Caco-2 (cell line): ENCODE results near the gene PRND. TPM values are rescaled to one million over a fixed set of nuclear protein-coding genes. Genes with fewer than 3 reads are reported as not detected.
"Not testable (repeated sequence)": the region's sequence is repeated elsewhere in the genome, so short reads cannot be mapped to it uniquely, and the experiment has no call there.

ENCODE experiments used
- BruUV-seq: library from RNA; stranded (reverse); fragments of 400-500 nt; replicated peaks from 2 replicates; lab custom pipeline; 2021; lab: Mats Ljungman, UMichigan
- CTCF ChIA-PET: fragments of 300-600 bp; sonication (Branson Sonifier 250); formaldehyde crosslinking; loops from one replicate; lab custom pipeline; 2022; ENCODE audit warnings: antibody characterized with exemption; lab: Charles Lee
- POLR2A ChIA-PET: fragments of 300-600 bp; sonication (Branson Sonifier 250); formaldehyde crosslinking; loops from one replicate; lab custom pipeline; 2022; ENCODE audit warnings: antibody characterized with exemption; lab: Charles Lee
- DNase-seq, 2 experiments: peaks; one replicate each; pipeline versions ENCODE4 v3.0.0 to v3.0.0-alpha.2; 2020 to 2022
- H3K27me3 ChIP-seq: replicated peaks from 2 replicates; pipeline ENCODE4 v1.6.0; 2011; ENCODE audit warnings: low read length; ENCODE audit not compliant: control insufficient read depth, insufficient read depth
- H3K36me3 ChIP-seq: 2 replicates; pipeline ENCODE4 v1.5.1; 2011; ENCODE audit warnings: low read length; ENCODE audit not compliant: control insufficient read depth, insufficient read depth
- H3K4me1 ChIP-seq: fragments of 250-450 bp; sonication (Bioruptor Pico); 2 replicates; pipeline ENCODE4 v1.5.1; 2020; ENCODE audit warnings: mild to moderate bottlenecking
- H3K4me3 ChIP-seq: 2 replicates; pipeline ENCODE4 v1.5.1; 2011; ENCODE audit warnings: low read depth, mild to moderate bottlenecking, control low read depth, low read length
- H3K9me3 ChIP-seq: fragments of 250-450 bp; sonication (Bioruptor Pico); 2 replicates; pipeline ENCODE4 v1.5.1; 2020; ENCODE audit warnings: mild to moderate bottlenecking, moderate library complexity
- H3K27ac Mint-ChIP-seq: one replicate; pipeline ENCODE4 v1.8.0; 2022; ENCODE audit warnings: mixed read lengths; ENCODE audit not compliant: unreplicated experiment
- H3K27me3 Mint-ChIP-seq: one replicate; pipeline ENCODE4 v1.8.0; 2022; ENCODE audit warnings: mixed read lengths; ENCODE audit not compliant: insufficient read depth, unreplicated experiment
- H3K36me3 Mint-ChIP-seq: one replicate; pipeline ENCODE4 v1.8.0; 2022; ENCODE audit warnings: mild to moderate bottlenecking, mixed read lengths; ENCODE audit not compliant: insufficient read depth, unreplicated experiment
- H3K4me1 Mint-ChIP-seq: one replicate; pipeline ENCODE4 v1.8.0; 2022; ENCODE audit warnings: low read depth, mixed read lengths; ENCODE audit not compliant: unreplicated experiment
- H3K4me3 Mint-ChIP-seq: one replicate; pipeline ENCODE4 v1.8.0; 2022; ENCODE audit warnings: mild to moderate bottlenecking, moderate library complexity, mixed read lengths; ENCODE audit not compliant: unreplicated experiment
- H3K9me3 Mint-ChIP-seq: one replicate; pipeline ENCODE4 v1.8.0; 2022; ENCODE audit warnings: mixed read lengths; ENCODE audit not compliant: unreplicated experiment
- CTCF ChIP-seq, 2 experiments: fragments of 200-600 bp in 1 of 2; IDR thresholded peaks; 1 replicate in 1 of 2; 2 replicates in 1 of 2; pipeline versions ENCODE4 v1.5.1 to v1.8.0; 2011 to 2022; ENCODE audit warnings: antibody characterized with exemption in 1 of 2, control low read depth in 1 of 2, inconsistent platforms in 1 of 2, low read depth in 1 of 2, low read length in 1 of 2, mild to moderate bottlenecking in 1 of 2, moderate library complexity in 1 of 2; ENCODE audit not compliant: insufficient read depth in 1 of 2, severe bottlenecking in 1 of 2, unreplicated experiment in 1 of 2
- intact Hi-C: fragments of 100-400 bp; cut with micrococcal nuclease; formaldehyde crosslinking; loops from one replicate; pipeline ENCODE4 v1.10.0; 2022; ENCODE audit not compliant: unreplicated experiment
- total RNA-seq: library from RNA; stranded (reverse); gene quantifications from 2 replicates; pipeline ENCODE4 v1.2.3, GENCODE V29; 2022

PRND gene
- total RNA-seq, 1 experiment from 2014 or later, result not detected

- no peak overlapping the region for H3K4me3 Mint-ChIP-seq
- peaks cover 32% of the 10 kb centered on the region for H3K9me3 Mint-ChIP-seq
- no peaks in the 10 kb centered on the region for H3K4me1 ChIP-seq
- H3K36me3 ChIP-seq, result no peaks in the 10 kb centered on the region
- peaks cover 6% of the 10 kb centered on the region for H3K36me3 Mint-ChIP-seq
- H3K9me3 ChIP-seq, result peaks cover 21% of the 10 kb centered on the region
- no peaks in the 10 kb centered on the region for H3K27me3 ChIP-seq
- intact Hi-C loops, result no loop called here
- H3K27ac Mint-ChIP-seq, result no peak overlapping the region
- no peak overlapping the region for H3K4me3 ChIP-seq
- CTCF ChIA-PET, result no interaction called here
- H3K27me3 Mint-ChIP-seq, result no peaks in the 10 kb centered on the region
- no peaks in the 10 kb centered on the region for H3K4me1 Mint-ChIP-seq
- TF ChIP-seq CTCF (IDR thresholded peaks at IDR 0.05; ENCODE audit: insufficient read depth in 1 of 2, low read depth in 1 of 2, low read length in 1 of 2, severe bottlenecking in 1 of 2, unreplicated experiment in 1 of 2), result no peak
- DNase-seq, result no peak
- no TSS peak for BruUV-seq
- POLR2A ChIA-PET, result no interaction called here
Measured at GRCh38 chr20:4772132-4772531, 50.4 kb downstream of the PRND start.

GRCh38 chr20:4773014-4773413 is 51.3 kb downstream of the PRND start:
- H3K27me3 ChIP-seq, H3K4me3 Mint-ChIP-seq, H3K36me3 Mint-ChIP-seq, H3K27me3 Mint-ChIP-seq, H3K36me3 ChIP-seq, H3K4me1 ChIP-seq, H3K4me1 Mint-ChIP-seq, intact Hi-C loops, BruUV-seq, H3K4me3 ChIP-seq, H3K27ac Mint-ChIP-seq, POLR2A ChIA-PET, CTCF ChIA-PET, DNase-seq: not testable (repeated sequence)
- peaks cover 21% of the 10 kb centered on the region for H3K9me3 ChIP-seq
- H3K9me3 Mint-ChIP-seq, result peaks cover 32% of the 10 kb centered on the region

- H3K4me3 Mint-ChIP-seq, result no peak overlapping the region
- Histone ChIP-seq H3K27me3 (no peaks in the 10 kb centered on the region), H3K36me3 (no peaks in the 10 kb centered on the region), H3K9me3 (peaks cover 21% of the 10 kb centered on the region), H3K4me3 (no peak overlapping the region), H3K4me1 (no peaks in the 10 kb centered on the region)
- no peaks in the 10 kb centered on the region for H3K27me3 Mint-ChIP-seq
- no peaks in the 10 kb centered on the region for H3K4me1 Mint-ChIP-seq
- no peak overlapping the region for H3K27ac Mint-ChIP-seq
- DNase-seq, result no peak
- no peak for TF ChIP-seq CTCF (IDR thresholded peaks at IDR 0.05; ENCODE audit: insufficient read depth in 1 of 2, low read depth in 1 of 2, low read length in 1 of 2, severe bottlenecking in 1 of 2, unreplicated experiment in 1 of 2)
- intact Hi-C loops, result no loop called here
- H3K9me3 Mint-ChIP-seq, result peaks cover 32% of the 10 kb centered on the region
- POLR2A ChIA-PET, result no interaction called here
- peaks cover 6% of the 10 kb centered on the region for H3K36me3 Mint-ChIP-seq
- no TSS peak for BruUV-seq
- CTCF ChIA-PET, result no interaction called here
Measured at GRCh38 chr20:4773736-4774135, 52.0 kb downstream of the PRND start.

- no peak for DNase-seq
- no TSS peak for BruUV-seq
- CTCF ChIA-PET, result no interaction called here
- no peaks in the 10 kb centered on the region for H3K27me3 Mint-ChIP-seq
- no peaks in the 10 kb centered on the region for H3K4me1 ChIP-seq
- TF ChIP-seq CTCF (IDR thresholded peaks at IDR 0.05; ENCODE audit: insufficient read depth in 1 of 2, low read depth in 1 of 2, low read length in 1 of 2, severe bottlenecking in 1 of 2, unreplicated experiment in 1 of 2), result no peak
- peaks cover 6% of the 10 kb centered on the region for H3K36me3 Mint-ChIP-seq
- POLR2A ChIA-PET, result no interaction called here
- H3K9me3 ChIP-seq, result peaks cover 21% of the 10 kb centered on the region
- no peaks in the 10 kb centered on the region for H3K36me3 ChIP-seq
- no peaks in the 10 kb centered on the region for H3K27me3 ChIP-seq
- intact Hi-C loops, result no loop called here
- no peaks in the 10 kb centered on the region for H3K4me1 Mint-ChIP-seq
- H3K9me3 Mint-ChIP-seq, result peaks cover 32% of the 10 kb centered on the region
- H3K4me3 Mint-ChIP-seq, result no peak overlapping the region
- H3K4me3 ChIP-seq, result no peak overlapping the region
- no peak overlapping the region for H3K27ac Mint-ChIP-seq
Measured at GRCh38 chr20:4774207-4774606, 52.5 kb downstream of the PRND start.
